GM12873 (cell line): ENCODE measurements around the gene PDGFC.

Experiments
- CTCF ChIP-seq: IDR thresholded peaks from 2 replicates; pipeline ENCODE4 v1.5.1; 2012; ENCODE audit warnings: low read depth, mild to moderate bottlenecking, moderate library complexity, low read length, control low read depth; ENCODE audit not compliant: insufficient read depth; ENCODE audit errors: missing control alignments

Gene PDGFC

GRCh38 chr4:156775813-156776212 lies 195.8 kb downstream of the PDGFC start:
- no peak for TF ChIP-seq CTCF

GRCh38 chr4:156774422-156774821 lies 197.2 kb downstream of the PDGFC start:
- TF ChIP-seq CTCF: no peak

- no peak for TF ChIP-seq CTCF
Measured at GRCh38 chr4:156773648-156774357, 197.8 kb downstream of the PDGFC start.

- no peak for TF ChIP-seq CTCF
Measured at GRCh38 chr4:156771171-156771837, 200.3 kb downstream of the PDGFC start.

GRCh38 chr4:156770140-156770539 lies 201.5 kb downstream of the PDGFC start:
- no peak for TF ChIP-seq CTCF

GRCh38 chr4:156767911-156768415 lies 203.6 kb downstream of the PDGFC start:
- no peak for TF ChIP-seq CTCF

- no peak for TF ChIP-seq CTCF
Measured at GRCh38 chr4:156766846-156767245, 204.8 kb downstream of the PDGFC start.
